HL-60 (cell line): Measurements from ENCODE around the gene FAR1.

Experiments
- GABPA ChIP-seq: IDR thresholded peaks from 2 replicates; pipeline ENCODE4 v1.6.1; 2012; ENCODE audit warnings: low read depth
- POLR2AphosphoS5 ChIP-seq: IDR thresholded peaks from 2 replicates; pipeline ENCODE4 v1.6.1; 2012; ENCODE audit warnings: low read depth
- TF ChIP-seq, protein P1 (sequence below): IDR thresholded peaks from one replicate; pipeline ENCODE4 v1.5.1; 2011; ENCODE audit warnings: low read length, control low read depth, inconsistent platforms; ENCODE audit not compliant: insufficient read depth
- TF ChIP-seq, protein P2 (sequence below): IDR thresholded peaks from 2 replicates; pipeline ENCODE4 v1.6.1; 2012; ENCODE audit warnings: low read depth; ENCODE audit not compliant: insufficient replicate concordance

DNA sequence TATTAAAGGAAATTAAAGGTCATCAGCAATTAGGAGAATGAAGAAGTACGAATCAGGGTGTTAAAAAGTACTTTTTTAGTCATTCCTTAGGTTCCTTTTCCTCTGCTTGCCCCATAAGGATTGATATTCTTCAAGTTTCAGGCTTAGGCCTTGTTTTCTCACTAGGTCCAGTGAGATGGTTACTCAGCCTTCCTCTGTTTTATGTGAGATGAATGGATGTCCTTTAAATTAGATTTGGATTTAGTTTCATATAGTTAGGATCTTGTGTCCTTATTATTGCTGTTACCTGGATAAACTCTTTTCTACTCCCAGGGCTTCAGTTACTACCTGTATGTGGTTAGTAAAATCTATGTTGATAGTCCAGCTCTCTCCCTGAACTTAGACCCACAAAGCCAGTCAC lies 29.2 kb downstream of the FAR1 start:
- TF ChIP-seq, protein P1, sequence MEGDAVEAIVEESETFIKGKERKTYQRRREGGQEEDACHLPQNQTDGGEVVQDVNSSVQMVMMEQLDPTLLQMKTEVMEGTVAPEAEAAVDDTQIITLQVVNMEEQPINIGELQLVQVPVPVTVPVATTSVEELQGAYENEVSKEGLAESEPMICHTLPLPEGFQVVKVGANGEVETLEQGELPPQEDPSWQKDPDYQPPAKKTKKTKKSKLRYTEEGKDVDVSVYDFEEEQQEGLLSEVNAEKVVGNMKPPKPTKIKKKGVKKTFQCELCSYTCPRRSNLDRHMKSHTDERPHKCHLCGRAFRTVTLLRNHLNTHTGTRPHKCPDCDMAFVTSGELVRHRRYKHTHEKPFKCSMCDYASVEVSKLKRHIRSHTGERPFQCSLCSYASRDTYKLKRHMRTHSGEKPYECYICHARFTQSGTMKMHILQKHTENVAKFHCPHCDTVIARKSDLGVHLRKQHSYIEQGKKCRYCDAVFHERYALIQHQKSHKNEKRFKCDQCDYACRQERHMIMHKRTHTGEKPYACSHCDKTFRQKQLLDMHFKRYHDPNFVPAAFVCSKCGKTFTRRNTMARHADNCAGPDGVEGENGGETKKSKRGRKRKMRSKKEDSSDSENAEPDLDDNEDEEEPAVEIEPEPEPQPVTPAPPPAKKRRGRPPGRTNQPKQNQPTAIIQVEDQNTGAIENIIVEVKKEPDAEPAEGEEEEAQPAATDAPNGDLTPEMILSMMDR: no peak
- TF ChIP-seq POLR2AphosphoS5 (no peak), GABPA (no peak)
- TF ChIP-seq, protein P2, sequence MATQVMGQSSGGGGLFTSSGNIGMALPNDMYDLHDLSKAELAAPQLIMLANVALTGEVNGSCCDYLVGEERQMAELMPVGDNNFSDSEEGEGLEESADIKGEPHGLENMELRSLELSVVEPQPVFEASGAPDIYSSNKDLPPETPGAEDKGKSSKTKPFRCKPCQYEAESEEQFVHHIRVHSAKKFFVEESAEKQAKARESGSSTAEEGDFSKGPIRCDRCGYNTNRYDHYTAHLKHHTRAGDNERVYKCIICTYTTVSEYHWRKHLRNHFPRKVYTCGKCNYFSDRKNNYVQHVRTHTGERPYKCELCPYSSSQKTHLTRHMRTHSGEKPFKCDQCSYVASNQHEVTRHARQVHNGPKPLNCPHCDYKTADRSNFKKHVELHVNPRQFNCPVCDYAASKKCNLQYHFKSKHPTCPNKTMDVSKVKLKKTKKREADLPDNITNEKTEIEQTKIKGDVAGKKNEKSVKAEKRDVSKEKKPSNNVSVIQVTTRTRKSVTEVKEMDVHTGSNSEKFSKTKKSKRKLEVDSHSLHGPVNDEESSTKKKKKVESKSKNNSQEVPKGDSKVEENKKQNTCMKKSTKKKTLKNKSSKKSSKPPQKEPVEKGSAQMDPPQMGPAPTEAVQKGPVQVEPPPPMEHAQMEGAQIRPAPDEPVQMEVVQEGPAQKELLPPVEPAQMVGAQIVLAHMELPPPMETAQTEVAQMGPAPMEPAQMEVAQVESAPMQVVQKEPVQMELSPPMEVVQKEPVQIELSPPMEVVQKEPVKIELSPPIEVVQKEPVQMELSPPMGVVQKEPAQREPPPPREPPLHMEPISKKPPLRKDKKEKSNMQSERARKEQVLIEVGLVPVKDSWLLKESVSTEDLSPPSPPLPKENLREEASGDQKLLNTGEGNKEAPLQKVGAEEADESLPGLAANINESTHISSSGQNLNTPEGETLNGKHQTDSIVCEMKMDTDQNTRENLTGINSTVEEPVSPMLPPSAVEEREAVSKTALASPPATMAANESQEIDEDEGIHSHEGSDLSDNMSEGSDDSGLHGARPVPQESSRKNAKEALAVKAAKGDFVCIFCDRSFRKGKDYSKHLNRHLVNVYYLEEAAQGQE: no peak
